ENCODE data around the gene TOMT.
"Not testable (repeated sequence)": the region's sequence is repeated elsewhere in the genome, so short reads cannot be mapped to it uniquely, and the experiment has no call there.

- not testable (repeated sequence) for TF ChIP-seq POLR2A, CTCF, POLR2AphosphoS5 (IDR thresholded peaks at IDR 0.05)
Measured at GRCh38 chr11:72142543-72142942, 36.8 kb downstream of the TOMT start.
